ENCODE results near the gene PDK4. TPM values are rescaled to one million over a fixed set of nuclear protein-coding genes. Genes with fewer than 3 reads are reported as not detected.

The PDK4 gene
- total RNA-seq (2022; extraction: Qiagen RNA extraction): 18.2 to 24.6 TPM (median 22.2 TPM) in 5 replicates

GRCh38 chr7:95596198-95597063 lies at the start of gene PDK4:
Gene PDK4, minus strand, starts transcription at chr7:95596516. Its CDS starts 223 bp downstream, at chr7:95596293.

Other genes starting within 250 kb of the PDK4 start
- gene PON3, start 200.1 kb downstream of the PDK4 start, total RNA-seq (2022; extraction: Qiagen RNA extraction): 30.2 to 41.2 TPM (median 36.7 TPM) in 5 replicates
- 330 to 385 TPM (median 371 TPM) in 5 replicates for gene PON2, start 161.5 kb downstream of the PDK4 start, total RNA-seq (2022; extraction: Qiagen RNA extraction)
- 0.13 to 0.36 TPM (median 0.22 TPM) in 5 replicates for gene ASB4, start 110.6 kb downstream of the PDK4 start, total RNA-seq (2022; extraction: Qiagen RNA extraction)
- 0.12 to 0.21 TPM (median 0.14 TPM) in 5 replicates for gene DYNC1I1, start 176.0 kb upstream of the PDK4 start, total RNA-seq (2022; extraction: Qiagen RNA extraction)

All from A549 treated with Mapracorat at 1 μM for 4 hours (cell line).